ENCODE measurements around the gene USP35.
"Not testable (repeated sequence)": the region's sequence is repeated elsewhere in the genome, so short reads cannot be mapped to it uniquely, and the experiment has no call there.

USP35 gene

DNA sequence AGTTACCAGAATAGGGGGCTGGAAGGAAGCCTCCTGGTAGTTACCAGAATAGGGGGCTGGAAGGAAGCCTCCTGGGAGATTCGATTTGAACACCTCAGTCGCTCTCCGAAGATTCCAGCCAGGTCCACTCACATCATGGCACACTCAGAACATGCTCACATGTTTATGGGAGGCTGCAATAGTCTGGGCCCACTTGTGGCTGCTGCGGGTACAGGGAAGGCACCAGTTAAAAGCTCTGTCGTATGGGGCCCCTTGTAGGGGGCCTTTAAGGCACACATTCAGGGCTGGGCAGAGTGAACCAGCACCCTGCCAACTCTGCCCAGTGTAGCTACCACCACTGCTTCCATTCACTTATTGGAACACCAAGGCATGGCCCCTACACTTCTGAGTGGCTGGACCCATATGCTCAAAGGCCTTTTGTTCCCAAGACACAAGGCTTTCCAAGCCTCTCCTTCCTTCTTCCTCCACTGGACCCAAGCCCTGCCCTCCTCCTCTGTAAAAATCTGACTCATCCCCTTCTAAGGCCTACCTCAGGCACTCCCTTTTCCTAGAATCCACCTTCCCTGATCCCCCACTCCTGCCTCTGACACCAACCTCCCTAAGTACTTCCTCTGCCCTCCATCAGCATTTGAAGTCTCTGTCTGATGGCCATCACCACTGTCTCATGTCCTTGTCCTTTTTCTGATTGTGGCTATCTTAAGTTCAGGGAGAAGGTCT, 28.0 kb downstream of the USP35 start:
- no peak for DNase-seq

DNA sequence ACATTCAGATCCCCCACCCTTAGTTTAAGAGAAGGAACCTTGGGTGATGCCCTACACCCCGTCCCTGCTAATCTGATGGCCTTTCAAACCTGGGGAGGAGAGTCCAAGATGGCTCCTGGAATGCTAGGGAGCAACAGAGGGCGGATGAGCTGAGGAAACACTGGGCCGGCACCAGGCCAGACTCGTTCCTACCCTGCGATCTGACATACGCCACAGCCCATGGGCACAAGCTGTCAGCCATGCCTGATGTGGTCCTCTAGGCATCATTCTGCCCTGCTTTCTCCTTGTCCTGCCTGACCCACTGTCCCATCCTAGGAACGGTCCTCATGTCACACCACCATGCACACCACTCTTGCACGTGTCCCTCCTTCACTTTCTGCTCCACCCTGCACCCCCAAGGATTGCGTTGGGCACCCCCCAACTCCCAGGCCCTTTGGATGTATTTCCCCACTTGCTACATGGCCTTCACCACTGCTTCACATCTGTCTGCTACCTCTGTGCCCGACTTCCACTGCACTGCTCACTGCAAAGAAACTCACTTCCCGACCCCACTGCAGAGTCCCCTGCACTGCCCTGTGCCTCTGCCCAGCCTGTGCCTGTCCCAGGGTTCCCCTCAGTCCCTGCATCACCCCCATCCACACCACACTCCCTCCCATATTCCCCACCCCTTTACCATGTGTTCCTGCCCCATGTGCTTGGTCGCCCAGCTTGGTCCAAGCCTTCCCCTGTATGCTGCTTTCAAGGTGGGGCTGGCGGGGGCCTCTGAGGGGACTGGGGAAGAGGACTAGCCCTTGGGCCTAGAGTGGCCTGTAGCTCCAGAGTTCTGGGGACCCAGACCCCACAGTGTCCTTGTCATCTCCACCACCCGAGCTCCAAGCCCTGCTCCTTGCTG, 29.2 kb downstream of the USP35 start:
- DNase-seq = no peak

GRCh38 chr11:78218707-78219492, 30.2 kb downstream of the USP35 start:
- no peak for DNase-seq

DNA sequence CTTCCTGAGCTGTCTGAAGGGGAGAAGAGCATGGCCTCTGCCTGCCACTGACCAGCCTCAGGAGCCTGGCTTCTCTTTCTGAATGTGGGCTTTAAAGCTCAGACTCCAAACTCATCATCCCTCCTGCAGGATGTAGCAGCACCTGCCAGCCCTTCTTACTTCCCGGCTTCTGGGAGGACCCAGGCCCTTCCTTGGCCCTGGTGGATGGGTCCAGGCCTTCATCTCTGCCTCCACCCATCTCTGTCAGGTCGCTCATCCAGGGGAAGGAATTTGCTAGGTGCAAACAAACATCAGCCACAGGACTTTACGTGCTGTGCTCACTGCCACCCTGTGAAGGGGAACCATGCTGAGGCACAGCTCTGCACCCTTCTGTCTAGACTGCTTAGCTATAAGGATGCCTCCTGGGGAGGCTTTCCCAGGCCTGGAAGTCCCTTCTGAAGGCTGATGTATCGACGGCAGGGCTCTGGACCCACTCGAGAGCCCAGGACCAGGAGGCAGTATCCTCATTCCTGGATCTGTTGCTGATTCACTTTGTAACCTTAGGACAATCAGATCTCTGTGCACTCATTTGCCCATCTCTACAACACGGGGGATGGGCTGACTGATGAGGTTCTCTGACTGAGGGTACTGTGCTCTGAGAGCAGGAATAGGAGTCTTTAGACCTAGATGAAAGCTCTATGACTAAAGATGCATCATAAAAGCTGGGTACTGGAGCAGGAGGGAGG, 30.9 kb downstream of the USP35 start:
- DNase-seq = no peak

DNA sequence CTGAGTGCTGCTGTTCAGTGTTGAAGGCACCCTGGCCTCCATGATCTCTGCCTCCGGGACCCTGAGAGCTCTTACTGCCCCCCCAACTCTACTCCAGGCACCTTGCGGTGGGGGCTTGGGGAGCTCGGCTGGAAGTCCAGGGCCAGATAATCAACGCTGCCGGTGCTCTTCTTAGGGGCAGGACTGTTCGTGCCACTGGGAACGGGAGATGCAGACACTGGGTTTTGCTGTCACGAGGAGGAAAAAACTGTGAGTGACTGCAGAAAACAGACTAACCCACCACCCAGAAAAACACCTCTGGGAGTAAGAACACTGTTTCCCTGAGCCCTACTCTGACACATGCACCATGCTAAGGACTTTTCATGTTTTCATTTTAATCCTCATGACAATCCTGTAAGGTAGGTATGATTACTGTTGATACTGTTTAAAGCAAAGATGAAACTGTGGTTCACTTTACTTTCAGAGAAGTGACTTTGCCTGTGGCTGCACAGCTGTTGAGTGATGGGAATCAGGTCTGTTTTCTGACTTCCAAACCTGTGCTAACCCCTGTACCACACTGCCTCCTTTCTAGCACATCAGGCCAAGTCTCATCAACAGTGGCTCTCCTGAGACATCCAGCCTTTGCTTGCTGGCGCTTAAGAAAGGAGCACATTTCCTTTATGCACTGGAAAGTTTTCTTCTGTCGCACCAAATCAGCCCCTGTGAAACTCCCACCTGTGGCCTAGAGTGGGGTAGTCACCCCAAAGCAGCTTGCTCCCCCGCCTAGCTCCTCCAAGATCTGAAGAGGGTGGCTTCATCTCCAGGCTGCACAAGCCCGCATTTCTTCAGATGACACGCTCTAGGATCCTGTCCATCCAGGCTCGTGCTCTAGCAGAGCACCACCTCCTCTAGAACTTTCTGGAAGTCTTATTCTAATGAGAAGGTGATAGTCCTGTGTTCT, 31.8 kb downstream of the USP35 start:
- no peak for DNase-seq

- DNase-seq = no peak
These were observed 32.9 kb downstream of the USP35 start for GRCh38 chr11:78221396-78222315.

- DNase-seq = not testable (repeated sequence)
These were observed 34.0 kb downstream of the USP35 start for GRCh38 chr11:78222726-78223125.

DNA sequence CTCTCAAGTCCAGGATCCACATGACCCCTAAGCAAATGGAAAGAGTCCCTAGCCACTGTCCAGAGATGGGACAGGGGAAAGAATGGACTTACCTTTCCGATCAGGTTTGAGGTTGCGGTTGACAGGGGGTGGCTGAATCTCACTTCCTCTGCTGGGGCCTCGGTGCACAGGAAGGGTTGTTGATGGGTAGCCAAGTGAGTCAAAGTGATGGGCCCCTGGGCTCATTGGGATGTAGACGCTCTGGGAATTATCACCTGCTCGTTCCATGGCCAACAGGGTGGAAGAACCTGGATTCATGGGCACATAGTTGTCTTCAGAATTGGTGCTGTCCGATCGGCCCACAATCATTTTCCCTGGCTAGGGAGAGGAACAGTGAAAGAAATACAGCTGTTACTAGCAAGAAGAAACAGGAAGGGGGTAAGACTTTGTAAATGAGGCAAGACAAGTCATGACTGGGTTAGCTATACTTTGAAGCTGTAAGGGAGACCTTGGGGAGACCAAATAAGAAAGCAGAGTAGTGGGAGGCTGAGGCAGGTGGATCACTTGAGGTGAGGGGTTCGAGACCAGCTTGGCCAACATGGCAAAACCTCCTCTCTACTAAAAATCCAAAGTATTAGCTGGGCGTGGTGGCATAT, 34.7 kb downstream of the USP35 start:
- DNase-seq = no peak

DNA sequence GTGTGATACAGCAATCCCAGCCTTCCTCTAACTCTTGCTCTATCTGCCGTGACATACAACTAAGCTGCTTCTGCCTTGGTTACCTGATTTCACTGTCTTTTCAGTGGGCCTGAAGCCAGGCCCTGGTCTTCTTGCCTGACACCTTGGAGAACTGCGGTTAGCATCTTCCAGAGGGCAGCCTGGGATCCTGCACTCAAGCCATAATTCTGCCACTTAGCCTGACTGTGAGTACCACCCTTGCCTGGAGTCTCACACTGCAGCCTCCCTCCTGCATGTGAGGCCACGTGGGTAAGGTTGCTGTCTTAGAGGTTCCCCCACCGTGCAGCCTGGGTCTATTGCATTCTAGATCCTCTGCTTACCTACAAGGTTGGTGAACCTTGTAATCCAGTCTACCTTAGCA, 35.8 kb downstream of the USP35 start:
- DNase-seq = no peak

GRCh38 chr11:78224906-78225420, 36.2 kb downstream of the USP35 start:
- no peak for DNase-seq

DNA sequence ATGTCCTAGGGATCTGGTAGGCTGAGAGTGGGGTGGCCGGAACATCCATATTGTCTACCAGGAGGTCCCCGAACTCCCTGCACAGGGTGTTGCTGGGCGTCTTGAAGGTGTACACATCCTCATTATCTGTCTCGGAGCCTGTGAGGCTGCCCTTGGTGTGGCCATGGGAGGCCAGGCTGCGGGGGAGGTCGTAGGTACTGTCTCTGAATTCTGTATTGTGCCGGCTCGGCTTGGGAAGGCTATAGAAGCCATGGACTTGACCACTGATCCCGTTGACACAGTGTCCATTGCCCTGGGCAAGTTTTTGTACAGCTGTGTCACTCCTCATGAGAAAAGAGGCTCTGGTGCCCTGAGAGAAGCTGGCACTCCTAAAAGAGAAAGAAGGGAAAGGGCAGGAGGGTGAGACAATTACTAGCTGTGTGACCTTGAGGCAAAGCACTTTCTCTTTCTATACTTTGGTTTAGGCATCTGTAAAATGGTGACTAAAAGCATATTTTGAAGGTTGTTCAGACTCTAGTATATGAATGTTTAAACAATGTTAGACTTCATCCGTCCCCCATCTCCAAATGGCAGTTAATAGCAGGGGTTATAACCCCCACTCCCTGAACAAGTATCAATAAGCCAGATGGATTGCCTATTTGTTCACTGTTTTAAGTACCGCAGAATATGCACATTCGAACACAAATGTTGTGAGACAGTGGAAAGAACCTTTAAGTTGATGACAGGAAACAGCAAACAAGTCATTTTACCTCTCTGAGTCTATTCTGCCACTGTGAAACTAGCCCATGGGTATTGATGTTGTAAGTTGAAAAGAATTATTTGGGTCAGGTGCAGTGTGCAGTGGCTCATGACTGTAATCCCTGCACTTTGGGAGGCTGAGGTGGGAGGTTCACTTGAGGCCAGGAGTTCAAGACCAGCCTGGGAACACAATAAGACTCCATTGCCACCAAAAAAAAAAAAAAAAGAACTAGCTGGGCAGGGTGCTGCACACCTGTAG, 38.3 kb downstream of the USP35 start:
- DNase-seq = no peak

GRCh38 chr11:78227921-78228320, 39.2 kb downstream of the USP35 start:
- no peak for DNase-seq

DNA sequence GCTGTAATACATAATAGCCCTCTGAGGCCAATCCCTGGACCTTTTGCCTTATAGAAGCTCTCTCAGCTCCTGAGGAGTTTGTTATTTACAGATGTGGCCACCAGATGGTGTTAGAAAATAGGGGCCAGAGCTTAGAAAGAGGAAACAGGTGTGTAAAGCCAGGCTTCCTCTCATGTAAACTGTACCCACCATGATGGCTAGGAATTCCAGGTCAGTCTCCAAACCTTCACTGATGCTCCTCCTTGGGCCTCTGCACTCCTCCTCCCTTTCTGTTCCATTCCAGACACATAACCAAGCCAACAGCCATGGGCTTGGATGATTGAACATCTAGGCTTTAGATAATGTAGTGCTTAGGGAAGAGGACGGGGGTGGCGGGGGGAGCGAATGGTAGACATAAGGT, 39.7 kb downstream of the USP35 start:
- DNase-seq = no peak

GRCh38 chr11:78229106-78229505, 40.4 kb downstream of the USP35 start:
- no peak for DNase-seq

DNA sequence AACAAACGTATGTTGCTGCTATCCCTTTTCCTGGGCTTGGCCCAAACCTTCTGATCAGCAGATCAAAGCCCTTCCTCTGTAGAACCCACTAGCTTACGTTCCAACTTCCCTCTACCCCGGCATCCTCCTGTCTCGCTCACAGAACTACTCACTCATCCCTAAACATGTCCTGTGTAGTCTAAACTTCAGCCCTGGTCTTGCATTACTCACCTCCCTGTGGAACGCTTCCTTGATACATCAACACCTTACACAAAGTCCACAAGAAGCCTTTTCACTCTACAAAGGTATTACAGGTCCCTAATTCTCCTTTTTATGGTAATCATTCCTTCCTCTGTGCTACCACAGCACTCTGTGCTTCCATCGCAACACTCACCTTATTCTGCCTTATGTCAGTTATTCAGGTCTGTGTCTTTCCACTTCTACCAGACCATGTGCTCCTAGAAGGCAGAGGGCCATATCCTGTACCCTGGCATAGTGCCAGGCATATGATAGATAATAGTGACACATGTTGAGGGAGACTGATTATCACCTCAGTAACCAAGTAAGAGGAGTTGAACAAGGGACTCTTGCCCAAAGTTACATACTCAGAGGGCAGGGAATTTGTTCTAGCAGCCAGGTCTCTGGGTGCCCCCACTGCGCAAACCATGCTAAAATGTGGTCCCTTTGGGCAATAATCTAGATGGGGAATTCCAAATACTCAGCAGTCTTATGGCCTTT, 41.6 kb downstream of the USP35 start:
- no peak for DNase-seq

GRCh38 chr11:78231962-78232501, 43.3 kb downstream of the USP35 start:
- no peak for DNase-seq

- DNase-seq = not testable (repeated sequence)
These were observed 44.3 kb downstream of the USP35 start for GRCh38 chr11:78233046-78233445.

Measured in activated naive CD4-positive, alpha-beta T cell treated with anti-CD3 and anti-CD28 coated beads, Interleukin-2, amount 50 U/mL, for 16 hours (primary cell).